Right ventricle myocardium superior (tissue), 1 donor: ENCODE measurements around the gene BHLHE40. TPM values are rescaled to one million over a fixed set of nuclear protein-coding genes. Genes with fewer than 3 reads are reported as not detected.

Experiments used
- ATAC-seq: fragments of 200-7000 bp; cut with Tn5 transposase; one replicate; pipeline ENCODE4 v1.9.1; 2020; ENCODE audit warnings: mild to moderate bottlenecking; ENCODE audit not compliant: poor library complexity
- DNase-seq: peaks from one replicate; pipeline ENCODE4 v3.0.0-alpha.2; 2020
- intact Hi-C: fragments of 100-400 bp; cut with DNase I; formaldehyde crosslinking; loops from one replicate; pipeline ENCODE4 v1.11.2; 2022
- total RNA-seq: library from RNA; stranded (reverse); fragmentation: NEBNext Ultra II Directional; extraction: Animal tissue kit (Norgen Biotek cat#: 25700); gene quantifications from one replicate; pipeline ENCODE4 v1.2.1, GENCODE V29; 2021
- donor health status: DM: no; HTN: yes; CAD: no; lungs with severe emphysema.

Gene BHLHE40
- total RNA-seq, 1 donor from 2014 or later, result 22.8 TPM

GRCh38 chr3:5023777-5024346, 44.6 kb downstream of the BHLHE40 start:
- intact Hi-C loops, result no loop called here
- DNase-seq, result no peak
- no peak for ATAC-seq

GRCh38 chr3:5026046-5026362, 46.8 kb downstream of the BHLHE40 start:
- intact Hi-C loops, result loop anchor here (2.0 kb wide), 1 partner anchor 307 kb away; no protein-coding TSS in a partner anchor
- DNase-seq (no peak), ATAC-seq (no peak)

GRCh38 chr3:5029715-5030114, 50.5 kb downstream of the BHLHE40 start:
- intact Hi-C loops, result no loop called here
- no peak for ATAC-seq
- no peak for DNase-seq

- ATAC-seq, result no peak
- intact Hi-C loops, result no loop called here
- DNase-seq, result no peak
These were observed 50.9 kb downstream of the BHLHE40 start for GRCh38 chr3:5030152-5030551.

GRCh38 chr3:5032844-5033243, 53.6 kb downstream of the BHLHE40 start:
- ATAC-seq (no peak), DNase-seq (no peak)
- intact Hi-C loops, result no loop called here

Other genes with a start within 250 kb of the BHLHE40 start
- gene ARL8B, start 142.9 kb downstream of the BHLHE40 start, total RNA-seq, result 62.2 TPM
- gene EDEM1, start 208.3 kb downstream of the BHLHE40 start, total RNA-seq, result 7.4 TPM